Right lobe of liver (tissue), 6 donors: ENCODE data around the gene ACAD11. TPM values are rescaled to one million over a fixed set of nuclear protein-coding genes. Genes with fewer than 3 reads are reported as not detected.
A peak's percentile ranks its signal among the peaks of the same experiment; 100 is the strongest.
"Not testable (repeated sequence)": the region's sequence is repeated elsewhere in the genome, so short reads cannot be mapped to it uniquely, and the experiment has no call there.

Experiments
- ATAC-seq, 4 donors: fragments of 200-7000 bp; cut with Tn5 transposase; one replicate each; pipeline ENCODE4 v1.9.1; 2020; ENCODE audit warnings: mild to moderate bottlenecking in 4 of 4, moderate library complexity in 4 of 4
- DNase-seq, 3 donors: peaks; one replicate each; pipeline ENCODE4 v3.0.0-alpha.2; 2020
- H3K27ac ChIP-seq, 3 donors: fragments of 200-600 bp; one replicate each; pipeline ENCODE4 v1.8.0; 2022
- H3K27me3 ChIP-seq, 2 donors: fragments of 200-600 bp; one replicate each; pipeline ENCODE4 v1.8.0; 2022
- H3K36me3 ChIP-seq, 4 donors: fragments of 200-600 bp; sonication (generic) in 1 of 4; one replicate each; pipeline versions ENCODE4 v1.5.1 to v1.8.0; 2017 to 2022; ENCODE audit warnings: control low read depth in 1 of 4
- H3K4me1 ChIP-seq, 4 donors: fragments of 200-600 bp; sonication (generic) in 1 of 4; one replicate each; pipeline versions ENCODE4 v1.5.1 to v1.8.0; 2017 to 2022; ENCODE audit warnings: control low read depth in 1 of 4
- H3K4me3 ChIP-seq, 3 donors: fragments of 200-600 bp; one replicate each; pipeline ENCODE4 v1.8.0; 2022
- H3K9me3 ChIP-seq, 4 donors: fragments of 200-600 bp; sonication (generic) in 1 of 4; one replicate each; pipeline versions ENCODE4 v1.5.1 to v1.8.0; 2017 to 2022; ENCODE audit warnings: control low read depth in 1 of 4
- POLR2A ChIP-seq: fragments of 450-650 bp; IDR thresholded peaks from one replicate; pipeline ENCODE4 v1.6.1; 2017; ENCODE audit warnings: antibody characterized with exemption, mild to moderate bottlenecking
- WGBS: methylation state at CpG from one replicate; pipeline ENCODE4 v1.1.6; 2018; ENCODE audit warnings: low coverage, low lambda C conversion rate; ENCODE audit not compliant: insufficient coverage; ENCODE audit errors: missing lambda C conversion rate; 5-methylcytosine and 5-hydroxymethylcytosine counted together
- intact Hi-C, 2 donors: fragments of 100-400 bp; cut with DNase I; formaldehyde crosslinking; loops; one replicate each; pipeline versions ENCODE4 v1.11.2 to v1.14.1; 2022
- total RNA-seq, 6 experiments: library from RNA; depleted of rRNA in 2 of 6; stranded (reverse); fragments of >200 nt in 2 of 6; fragmentation: NEBNext Ultra II Directional in 3 of 6; extraction: Animal tissue kit (Norgen Biotek cat#: 25700) in 3 of 6; gene quantifications; one replicate each; pipeline versions ENCODE4 v1.1.0 to v1.2.4, GENCODE V29; 2016 to 2023
- TF ChIP-seq, protein P1 (sequence below), 4 donors: fragments of 200-600 bp in 3 of 4; fragments of 450-650 bp in 1 of 4; IDR thresholded peaks; one replicate each; pipeline versions ENCODE4 v1.5.1 to v1.8.0; 2016 to 2022; ENCODE audit warnings: antibody characterized with exemption in 4 of 4, mild to moderate bottlenecking in 2 of 4
- donor health status: DM: no; HTN: yes; CAD: no.
- donor health status: DM: no; HTN: no; CAD: no.
- donor health status: DM: no; HTN: no; CAD: no.
- donor health status: DM: no; HTN: yes; CAD: no.
- donor health status: DM: no; HTN: yes; CAD: no.

Gene ACAD11
- total RNA-seq, 6 experiments from 2014 or later, result 60.9 to 108 (median 94.5) TPM

DNA sequence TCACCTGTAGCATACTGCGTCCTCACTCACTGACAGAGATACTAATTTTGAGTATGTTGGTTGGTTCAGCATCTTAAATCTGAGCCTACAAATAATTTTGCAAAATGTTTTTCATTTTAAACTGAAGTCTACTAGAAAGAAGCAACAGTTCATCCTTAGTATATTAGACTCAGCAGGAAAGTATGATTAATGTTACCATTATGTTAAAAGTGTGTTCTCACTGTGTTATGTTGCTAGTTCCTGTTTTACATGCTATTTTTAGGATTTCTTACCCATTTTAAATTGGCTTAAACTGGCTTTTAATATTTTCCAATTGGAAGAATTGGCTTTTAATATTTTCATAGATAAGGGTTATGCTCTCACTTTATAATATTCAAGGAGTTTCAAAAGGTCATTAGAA is 36.8 kb downstream of the ACAD11 start:
- Histone ChIP-seq H3K27ac (no peak overlapping the region), H3K36me3 (peaks cover 0 to 33% (median 24%) of the 10 kb centered on the region in 4 donors), H3K9me3 (no peaks in the 10 kb centered on the region), H3K4me3 (no peak overlapping the region), H3K27me3 (no peaks in the 10 kb centered on the region), H3K4me1 (no peaks in the 10 kb centered on the region)
- 100% methylated on average over 1 of the region's 1 CpG for WGBS
- no peak for ATAC-seq
- DNase-seq, result no peak
- intact Hi-C loops, result no loop called here
- no peak for TF ChIP-seq POLR2A
- TF ChIP-seq, protein P1, sequence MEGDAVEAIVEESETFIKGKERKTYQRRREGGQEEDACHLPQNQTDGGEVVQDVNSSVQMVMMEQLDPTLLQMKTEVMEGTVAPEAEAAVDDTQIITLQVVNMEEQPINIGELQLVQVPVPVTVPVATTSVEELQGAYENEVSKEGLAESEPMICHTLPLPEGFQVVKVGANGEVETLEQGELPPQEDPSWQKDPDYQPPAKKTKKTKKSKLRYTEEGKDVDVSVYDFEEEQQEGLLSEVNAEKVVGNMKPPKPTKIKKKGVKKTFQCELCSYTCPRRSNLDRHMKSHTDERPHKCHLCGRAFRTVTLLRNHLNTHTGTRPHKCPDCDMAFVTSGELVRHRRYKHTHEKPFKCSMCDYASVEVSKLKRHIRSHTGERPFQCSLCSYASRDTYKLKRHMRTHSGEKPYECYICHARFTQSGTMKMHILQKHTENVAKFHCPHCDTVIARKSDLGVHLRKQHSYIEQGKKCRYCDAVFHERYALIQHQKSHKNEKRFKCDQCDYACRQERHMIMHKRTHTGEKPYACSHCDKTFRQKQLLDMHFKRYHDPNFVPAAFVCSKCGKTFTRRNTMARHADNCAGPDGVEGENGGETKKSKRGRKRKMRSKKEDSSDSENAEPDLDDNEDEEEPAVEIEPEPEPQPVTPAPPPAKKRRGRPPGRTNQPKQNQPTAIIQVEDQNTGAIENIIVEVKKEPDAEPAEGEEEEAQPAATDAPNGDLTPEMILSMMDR (IDR thresholded peaks at IDR 0.05), result no peak

DNA sequence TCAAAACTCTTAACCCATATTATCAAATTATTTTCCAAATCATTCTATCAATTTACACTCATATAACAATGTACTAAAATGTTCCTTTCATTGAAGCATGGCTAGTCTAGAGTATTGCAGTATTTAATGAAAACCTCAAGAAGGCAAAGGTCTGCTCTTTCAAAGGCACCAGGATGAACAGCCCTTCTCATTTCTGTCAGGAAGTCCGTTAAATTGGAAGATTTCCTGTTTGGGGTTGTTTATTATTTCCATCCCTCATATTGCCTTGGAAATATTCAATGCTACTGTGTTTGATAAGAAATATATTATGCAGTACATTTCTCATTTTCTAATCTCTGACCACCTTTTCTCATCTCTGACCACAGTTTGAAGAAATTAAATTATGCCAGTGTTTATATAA is 37.5 kb downstream of the ACAD11 start:
- Histone ChIP-seq H3K9me3 (no peaks in the 10 kb centered on the region), H3K4me1 (no peaks in the 10 kb centered on the region), H3K4me3 (no peak overlapping the region), H3K27ac (no peak overlapping the region), H3K27me3 (no peaks in the 10 kb centered on the region), H3K36me3 (peaks cover 0 to 27% (median 18%) of the 10 kb centered on the region in 4 donors)
- peak in 1 of 4 donors; percentile 25 for ATAC-seq
- DNase-seq, result no peak
- intact Hi-C loops, result no loop called here
- WGBS, result 44% methylated on average over 1 of the region's 1 CpG
- TF ChIP-seq POLR2A, result no peak
- TF ChIP-seq, protein P1 (IDR thresholded peaks at IDR 0.05), result no peak

DNA sequence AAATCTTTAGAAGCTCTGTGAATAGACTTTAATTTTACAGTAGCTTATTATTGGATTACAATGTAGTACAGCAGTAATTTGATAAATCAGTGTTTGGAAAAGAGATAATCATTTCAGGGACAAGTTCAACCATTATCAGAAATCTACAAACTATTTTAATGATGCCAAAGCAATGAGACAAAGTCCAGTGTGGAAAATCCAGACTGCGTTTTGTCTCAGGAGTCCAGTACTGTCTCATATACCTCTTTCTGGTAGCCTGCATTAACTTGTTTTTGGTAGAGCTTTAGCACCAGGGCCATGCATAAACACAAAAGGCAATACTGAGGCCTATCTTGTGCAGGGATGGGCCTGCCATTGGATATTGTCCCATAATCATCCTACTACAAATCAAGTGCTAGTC is 42.8 kb downstream of the ACAD11 start:
- Histone ChIP-seq H3K27ac (no peak overlapping the region), H3K36me3 (peaks cover 0 to 11% (median 4%) of the 10 kb centered on the region in 4 donors), H3K4me3 (no peak overlapping the region), H3K27me3 (no peaks in the 10 kb centered on the region), H3K9me3 (no peaks in the 10 kb centered on the region), H3K4me1 (no peaks in the 10 kb centered on the region)
- 20% methylated on average over 1 of the region's 1 CpG for WGBS
- no peak for TF ChIP-seq POLR2A
- TF ChIP-seq, protein P1 (IDR thresholded peaks at IDR 0.05), result no peak
- intact Hi-C loops, result no loop called here
- DNase-seq (no peak), ATAC-seq (peak in 1 of 4 donors; percentile 20)

DNA sequence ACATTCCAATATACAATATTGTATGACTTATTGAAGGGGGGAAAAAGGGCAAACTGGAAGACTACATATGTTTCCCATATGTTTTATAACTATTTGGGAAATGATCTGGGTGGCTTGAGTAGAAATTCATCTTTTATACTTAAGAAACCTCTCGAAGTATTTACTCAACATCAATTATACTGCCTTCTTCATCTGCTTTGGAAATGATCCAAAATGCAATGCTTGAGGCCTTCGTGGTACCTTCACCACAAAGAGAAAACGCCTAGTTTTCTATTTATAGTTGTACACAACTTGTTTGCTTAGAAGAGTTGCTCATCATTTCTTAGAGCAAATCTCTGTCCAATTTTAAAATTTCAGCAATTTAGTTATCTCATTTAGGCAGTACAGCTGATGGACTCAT is 43.7 kb downstream of the ACAD11 start:
- Histone ChIP-seq H3K27me3 (no peaks in the 10 kb centered on the region), H3K4me1 (no peaks in the 10 kb centered on the region), H3K36me3 (peaks cover 0 to 11% (median 4%) of the 10 kb centered on the region in 4 donors), H3K9me3 (no peaks in the 10 kb centered on the region), H3K27ac (no peak overlapping the region), H3K4me3 (no peak overlapping the region)
- ATAC-seq (no peak), DNase-seq (no peak)
- TF ChIP-seq, protein P1 (IDR thresholded peaks at IDR 0.05), result no peak
- no peak for TF ChIP-seq POLR2A
- intact Hi-C loops, result no loop called here
- 68% methylated on average over 3 of the region's 3 CpGs for WGBS

DNA sequence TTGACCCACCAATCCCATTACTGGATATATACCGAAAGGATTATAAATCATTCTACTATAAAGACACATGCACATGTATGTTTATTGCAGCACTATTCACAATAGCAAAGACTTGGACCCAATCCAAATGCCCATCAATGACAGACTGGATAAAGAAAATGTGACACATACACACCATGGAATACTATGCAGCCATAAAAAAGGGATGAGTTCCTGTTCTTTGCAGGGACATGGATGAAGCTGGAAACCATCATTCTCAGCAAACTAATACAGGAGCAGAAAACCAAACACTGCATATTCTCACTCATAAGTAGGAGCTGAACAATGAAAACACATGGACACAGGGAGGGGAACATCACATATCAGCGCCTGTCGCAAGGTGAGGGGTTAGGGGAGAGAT is 44.3 kb downstream of the ACAD11 start:
- H3K36me3 ChIP-seq, H3K4me1 ChIP-seq, intact Hi-C loops, DNase-seq, ATAC-seq, H3K27ac ChIP-seq, H3K4me3 ChIP-seq, H3K9me3 ChIP-seq, H3K27me3 ChIP-seq: not testable (repeated sequence)
- WGBS, result 100% methylated on average over 3 of the region's 3 CpGs

DNA sequence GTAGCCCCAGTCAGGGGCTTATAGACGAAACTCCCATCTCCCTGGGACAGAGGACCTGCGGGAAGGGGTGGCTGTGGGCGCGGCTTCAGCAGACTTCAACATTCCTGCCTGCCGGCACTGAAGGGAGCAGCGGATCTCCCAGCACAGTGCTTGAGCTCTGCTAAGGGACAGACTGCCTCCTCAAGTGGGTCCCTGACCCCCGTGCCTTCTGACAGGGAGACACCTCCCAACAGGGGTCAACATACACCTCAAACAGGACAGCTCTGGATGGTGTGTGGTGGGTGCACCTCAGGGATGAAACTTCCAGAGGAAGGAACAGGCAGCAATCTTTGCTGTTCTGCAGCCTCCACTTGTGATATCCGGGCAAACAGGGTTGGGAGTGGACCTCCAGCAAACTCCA is 53.0 kb downstream of the ACAD11 start:
- ATAC-seq, DNase-seq, H3K27ac ChIP-seq, intact Hi-C loops, H3K4me3 ChIP-seq, H3K4me1 ChIP-seq, H3K9me3 ChIP-seq, H3K27me3 ChIP-seq: not testable (repeated sequence)
- 90% methylated on average over 7 of the region's 8 CpGs for WGBS
- H3K36me3 ChIP-seq, result peaks cover 0 to 27% (median 10%) of the 10 kb centered on the region in 4 donors
